GM12892 (cell line): ENCODE data around the gene UNC50.

Experiments used
- POLR2A ChIP-seq: IDR thresholded peaks from 2 replicates; pipeline ENCODE4 v1.6.1; 2011; ENCODE audit warnings: low read depth, low read length, control low read depth
- POLR2AphosphoS5 ChIP-seq: IDR thresholded peaks from 2 replicates; pipeline ENCODE4 v1.6.1; 2011; ENCODE audit warnings: low read depth, low read length, control low read depth
- TAF1 ChIP-seq: IDR thresholded peaks from 2 replicates; pipeline ENCODE4 v1.6.1; 2011; ENCODE audit warnings: low read depth, mild to moderate bottlenecking, control low read depth, low read length, borderline replicate concordance

- TF ChIP-seq POLR2A (no peak), TAF1 (no peak), POLR2AphosphoS5 (no peak)
Observed at GRCh38 chr2:98607104-98607503, 1.3 kb upstream of the UNC50 start.
